Heart left ventricle (tissue), 13 donors: ENCODE measurements around the gene ACMSD.

Source experiments
- CTCF ChIP-seq, 12 donors: fragments of 200-600 bp; sonication (generic) in 4 of 12; IDR thresholded peaks; one replicate each; pipeline versions ENCODE4 v1.5.0 to v1.8.0; 2018 to 2022; ENCODE audit warnings: antibody characterized with exemption in 12 of 12, mild to moderate bottlenecking in 5 of 12
- POLR2A ChIP-seq, 2 donors: fragments of 450-650 bp; IDR thresholded peaks; one replicate each; pipeline ENCODE4 v1.6.1; 2017; ENCODE audit warnings: antibody characterized with exemption in 2 of 2, mild to moderate bottlenecking in 2 of 2, moderate library complexity in 2 of 2
- donor health status: ischemic (EF 13 %, LVEDD 7.1; RV severe dilation, severe dysfunction).
- donor health status: DM: no; HTN: yes; CAD: no.
- donor health status: DM: no; HTN: no; CAD: no.
- donor health status: ischemic (EF 25% LVEDD 6.9; RV normal size, moderate dysfunction).
- donor health status: ischemic (EF 25% LVEDD 5.7; RV mildly dilated, moderate dysfunction).
- donor health status: ischemic (EF 35%, LVEDD 5.7; RV mildly dilated, moderate dysfunction).
- donor health status: nonischemic (EF 11% LVEDD 7.7; RV severe dilation, severe dysfunction).
- donor health status: DM: yes; HTN: yes; CAD: no.
- donor health status: PGD.
- donor health status: ischemic (EF 29% LVEDD 5.4; RV normal size, mild dysfunction).
- donor health status: nonischemic (EF 23%, LVEDD 6.1; RV moderate dilation, normal function).

GRCh38 chr2:134861173-134861572 is 22.8 kb downstream of the ACMSD start:
- TF ChIP-seq CTCF (IDR thresholded peaks at IDR 0.05), result no peak
- no peak for TF ChIP-seq POLR2A (IDR thresholded peaks at IDR 0.05)
